CD4-positive, alpha-beta T cell treated with Interleukin-6 for 4 hours (primary cell): ENCODE results near the gene CPNE4.
"Not testable (repeated sequence)": the region's sequence is repeated elsewhere in the genome, so short reads cannot be mapped to it uniquely, and the experiment has no call there.

Experiments
- DNase-seq: peaks from one replicate; pipeline ENCODE4 v3.0.0-alpha.2; 2020; ENCODE audit warnings: mixed read lengths

CPNE4 gene

GRCh38 chr3:132034486-132035464 is at the start of gene CPNE4:
Gene CPNE4 (minus strand): TSS chr3:132035014.
- DNase-seq: peak; percentile 58

GRCh38 chr3:132083583-132084279 is 48.9 kb upstream of the CPNE4 start:
- DNase-seq: no peak

- no peak for DNase-seq
These were observed 48.3 kb upstream of the CPNE4 start for GRCh38 chr3:132083159-132083558.

GRCh38 chr3:132079147-132079546 is 44.3 kb upstream of the CPNE4 start:
- no peak for DNase-seq

- no peak for DNase-seq
These were observed 39.0 kb upstream of the CPNE4 start for GRCh38 chr3:132073771-132074170.

GRCh38 chr3:132071043-132071442 is 36.2 kb upstream of the CPNE4 start:
- no peak for DNase-seq

GRCh38 chr3:132064114-132064513 is 29.3 kb upstream of the CPNE4 start:
- DNase-seq: no peak

GRCh38 chr3:132062535-132062934 is 27.7 kb upstream of the CPNE4 start:
- no peak for DNase-seq

- no peak for DNase-seq
These were observed 21.1 kb upstream of the CPNE4 start for GRCh38 chr3:132055872-132056271.

- no peak for DNase-seq
These were observed 12.4 kb upstream of the CPNE4 start for GRCh38 chr3:132047209-132047608.

GRCh38 chr3:132044874-132045273 is 10.1 kb upstream of the CPNE4 start:
- DNase-seq: not testable (repeated sequence)

GRCh38 chr3:132042681-132043080 is 7.9 kb upstream of the CPNE4 start:
- DNase-seq: no peak

GRCh38 chr3:132038198-132038825 is 3.5 kb upstream of the CPNE4 start:
- no peak for DNase-seq

- DNase-seq: no peak
These were observed 2.8 kb upstream of the CPNE4 start for GRCh38 chr3:132037581-132037980.

- no peak for DNase-seq
These were observed 2.2 kb upstream of the CPNE4 start for GRCh38 chr3:132037056-132037455.

- no peak for DNase-seq
These were observed 723 bp downstream of the CPNE4 start for GRCh38 chr3:132034097-132034485.

- no peak for DNase-seq
These were observed 1.3 kb downstream of the CPNE4 start for GRCh38 chr3:132033471-132033870.

GRCh38 chr3:132032959-132033358 is 1.9 kb downstream of the CPNE4 start:
- DNase-seq: no peak

- DNase-seq: peak; percentile 62
These were observed 5.5 kb downstream of the CPNE4 start for GRCh38 chr3:132029182-132029902.

GRCh38 chr3:132022914-132023313 is 11.9 kb downstream of the CPNE4 start:
- no peak for DNase-seq

GRCh38 chr3:132020058-132020457 is 14.8 kb downstream of the CPNE4 start:
- DNase-seq: no peak

GRCh38 chr3:132017137-132017536 is 17.7 kb downstream of the CPNE4 start:
- no peak for DNase-seq
